H1 (cell line): Measurements from ENCODE around the gene KCNN4. TPM values are rescaled to one million over a fixed set of nuclear protein-coding genes. Genes with fewer than 3 reads are reported as not detected.
A peak's percentile ranks its signal among the peaks of the same experiment; 100 is the strongest.

Experiments
- CTCF ChIA-PET: fragments of 300-600 bp; sonication (Branson Sonifier 250); formaldehyde crosslinking; loops from one replicate; lab custom pipeline; 2021; ENCODE audit not compliant: partially characterized antibody; lab: Charles Lee
- POLR2A ChIA-PET: fragments of 300-600 bp; sonication (Branson Sonifier 250); formaldehyde crosslinking; loops from one replicate; lab custom pipeline; 2021; ENCODE audit warnings: inconsistent platforms; ENCODE audit not compliant: partially characterized antibody; lab: Charles Lee
- DNase-seq, 2 experiments: peaks; one replicate each; pipeline versions ENCODE4 v3.0.0 to v3.0.0-alpha.2; 2010 to 2022; ENCODE audit warnings: low spot score in 2 of 2, low read depth in 1 of 2, mixed read lengths in 1 of 2
- FAIRE-seq: peaks from 2 replicates; lab custom pipeline; 2011; peaks lifted over from hg19 to GRCh38; lab: Jason Lieb, UNC
- H2AFZ ChIP-seq: 2 replicates; pipeline ENCODE4 v1.8.1; 2012; ENCODE audit warnings: low read length, inconsistent platforms
- H2AK5ac ChIP-seq: 2 replicates; pipeline ENCODE4 v1.6.1; 2013; ENCODE audit warnings: low read depth, low read length
- H2BK120ac ChIP-seq: replicated peaks from 2 replicates; pipeline ENCODE3; 2013; ENCODE audit warnings: low read depth, low read length, inconsistent platforms
- H2BK12ac ChIP-seq: 2 replicates; pipeline ENCODE4 v1.6.1; 2013; ENCODE audit warnings: low read depth, low read length
- H2BK15ac ChIP-seq: 2 replicates; pipeline ENCODE4 v1.6.1; 2013; ENCODE audit warnings: low read length
- H2BK20ac ChIP-seq: 2 replicates; pipeline ENCODE4 v1.6.1; 2013; ENCODE audit warnings: low read length
- H2BK5ac ChIP-seq: 2 replicates; pipeline ENCODE4 v1.6.1; 2013; ENCODE audit warnings: low read depth, low read length
- H3K14ac ChIP-seq: 2 replicates; pipeline ENCODE4 v1.6.1; 2013; ENCODE audit warnings: inconsistent platforms; ENCODE audit not compliant: insufficient read length
- H3K18ac ChIP-seq: 2 replicates; pipeline ENCODE4 v1.6.1; 2013; ENCODE audit warnings: low read length; ENCODE audit errors: extremely low read depth
- H3K23ac ChIP-seq: 2 replicates; pipeline ENCODE4 v1.6.1; 2013; ENCODE audit warnings: inconsistent platforms; ENCODE audit not compliant: insufficient read length
- H3K23me2 ChIP-seq: 2 replicates; pipeline ENCODE4 v1.6.1; 2013; ENCODE audit warnings: low read depth, low read length
- H3K27ac ChIP-seq: 2 replicates; pipeline ENCODE4 v1.6.1; 2011; ENCODE audit warnings: low read depth, low read length, inconsistent platforms
- H3K27me3 ChIP-seq, 4 experiments: replicated peaks in 1 of 4; 1 replicate in 1 of 4; 2 replicates in 3 of 4; pipeline versions ENCODE4 v1.6.1 to v1.8.1; 2011 to 2013; ENCODE audit warnings: low read length in 3 of 4, mild to moderate bottlenecking in 3 of 4, inconsistent platforms in 2 of 4, mixed read lengths in 2 of 4, moderate library complexity in 1 of 4; ENCODE audit not compliant: control insufficient read depth in 3 of 4, insufficient read depth in 3 of 4; ENCODE audit errors: extremely low read depth in 1 of 4
- H3K36me3 ChIP-seq, 4 experiments: 2 replicates each; pipeline versions ENCODE4 v1.6.1 to v1.8.1; 2011 to 2013; ENCODE audit warnings: mild to moderate bottlenecking in 4 of 4, low read length in 3 of 4, moderate library complexity in 2 of 4, control low read depth in 1 of 4, inconsistent platforms in 1 of 4; ENCODE audit not compliant: insufficient read depth in 4 of 4, control insufficient read depth in 2 of 4
- H3K4ac ChIP-seq: replicated peaks from 2 replicates; pipeline ENCODE3; 2013; ENCODE audit warnings: low read length, low read depth, mixed read lengths, inconsistent platforms; ENCODE audit not compliant: insufficient read length
- H3K4me1 ChIP-seq, 4 experiments: replicated peaks in 1 of 4; 1 replicate in 1 of 4; 2 replicates in 3 of 4; pipeline versions ENCODE4 v1.6.1 to v1.8.1; 2011 to 2013; ENCODE audit warnings: low read length in 3 of 4, inconsistent platforms in 2 of 4, mixed read lengths in 1 of 4; ENCODE audit not compliant: insufficient read depth in 4 of 4, control insufficient read depth in 3 of 4
- H3K4me2 ChIP-seq, 2 experiments: 2 replicates each; pipeline versions ENCODE4 v1.6.1 to v1.8.1; 2011 to 2013; ENCODE audit warnings: low read depth in 2 of 2, low read length in 2 of 2, control low read depth in 1 of 2, inconsistent platforms in 1 of 2, mild to moderate bottlenecking in 1 of 2; ENCODE audit not compliant: insufficient read depth in 1 of 2
- H3K4me3 ChIP-seq, 4 experiments: fragments of 200-600, 300-600 bp in 1 of 4; sonication (generic), shearing (Covaris generic), sonication (Bioruptor Twin) in 1 of 4; 2 replicates each; pipeline versions ENCODE4 v1.5.1 to v1.8.1; 2011 to 2016; ENCODE audit warnings: low read length in 4 of 4, low read depth in 3 of 4, control low read depth in 2 of 4, inconsistent platforms in 2 of 4, mild to moderate bottlenecking in 2 of 4, mixed read lengths in 1 of 4, moderate library complexity in 1 of 4; ENCODE audit not compliant: insufficient read depth in 2 of 4; ENCODE audit errors: extremely low read depth in 1 of 4
- H3K56ac ChIP-seq: replicated peaks from 2 replicates; pipeline ENCODE3; 2013; ENCODE audit warnings: low read depth, mild to moderate bottlenecking, mixed read lengths, low read length, inconsistent platforms; ENCODE audit not compliant: insufficient read length
- H3K79me1 ChIP-seq: 2 replicates; pipeline ENCODE4 v1.6.1; 2013; ENCODE audit warnings: low read depth, low read length, control low read depth
- H3K79me2 ChIP-seq, 2 experiments: 2 replicates each; pipeline versions ENCODE4 v1.6.1 to v1.8.1; 2012 to 2013; ENCODE audit warnings: low read length in 2 of 2, mild to moderate bottlenecking in 2 of 2, inconsistent platforms in 1 of 2; ENCODE audit not compliant: insufficient read depth in 2 of 2, control insufficient read depth in 1 of 2
- H3K9ac ChIP-seq, 4 experiments: replicated peaks in 1 of 4; 1 replicate in 1 of 4; 2 replicates in 3 of 4; pipeline versions ENCODE4 v1.6.1 to v1.8.1; 2011 to 2013; ENCODE audit warnings: low read depth in 3 of 4, low read length in 3 of 4, control low read depth in 2 of 4, mild to moderate bottlenecking in 2 of 4, moderate library complexity in 2 of 4, inconsistent platforms in 1 of 4; ENCODE audit errors: extremely low read depth in 1 of 4
- H3K9me3 ChIP-seq, 2 experiments: 2 replicates each; pipeline versions ENCODE4 v1.6.1 to v1.8.1; 2012 to 2013; ENCODE audit warnings: mild to moderate bottlenecking in 2 of 2, moderate library complexity in 2 of 2, control low read depth in 1 of 2, inconsistent platforms in 1 of 2, low read depth in 1 of 2, low read length in 1 of 2, mixed read lengths in 1 of 2; ENCODE audit not compliant: insufficient read depth in 2 of 2
- H4K20me1 ChIP-seq, 2 experiments: replicated peaks in 1 of 2; 2 replicates each; pipeline versions ENCODE3 to v1.8.1; 2011 to 2013; ENCODE audit warnings: inconsistent platforms in 2 of 2, low read length in 2 of 2, mild to moderate bottlenecking in 1 of 2; ENCODE audit not compliant: insufficient read depth in 2 of 2, control insufficient read depth in 1 of 2
- H4K5ac ChIP-seq: 2 replicates; pipeline ENCODE4 v1.6.1; 2013; ENCODE audit warnings: low read length, low read depth, mixed read lengths, inconsistent platforms; ENCODE audit not compliant: insufficient read length
- H4K8ac ChIP-seq: 2 replicates; pipeline ENCODE4 v1.8.0; 2013; ENCODE audit warnings: mild to moderate bottlenecking, moderate library complexity, low read length, inconsistent platforms; ENCODE audit not compliant: insufficient read depth; ENCODE audit errors: extremely low read depth
- H4K91ac ChIP-seq: replicated peaks from 2 replicates; pipeline ENCODE3; 2013; ENCODE audit warnings: low read length, mixed read lengths, inconsistent platforms; ENCODE audit not compliant: insufficient read length
- BACH1 ChIP-seq: IDR thresholded peaks from 2 replicates; pipeline ENCODE4 v1.6.1; 2012; ENCODE audit warnings: low read length, improper control_type of control experiment
- POLR2AphosphoS5 ChIP-seq: IDR thresholded peaks from 2 replicates; pipeline ENCODE4 v1.6.1; 2011; ENCODE audit warnings: low read depth, low read length
- SIN3A ChIP-seq, 2 experiments: IDR thresholded peaks in 1 of 2; conservative IDR thresholded peaks in 1 of 2; 2 replicates each; pipeline ENCODE4 v1.6.1; 2011 to 2012; ENCODE audit warnings: low read length in 2 of 2, improper control_type of control experiment in 1 of 2, low read depth in 1 of 2, mild to moderate bottlenecking in 1 of 2
- TAF7 ChIP-seq: optimal IDR thresholded peaks from 2 replicates; pipeline ENCODE3; 2011; ENCODE audit warnings: low read depth, mild to moderate bottlenecking, inconsistent platforms, low read length, moderate library complexity, borderline replicate concordance
- ZNF274 ChIP-seq: IDR thresholded peaks from 2 replicates; pipeline ENCODE4 v1.7.0; 2012; ENCODE audit warnings: low read length, borderline replicate concordance; ENCODE audit errors: extremely low read depth
- WGBS, 2 experiments: shearing (Covaris generic) in 1 of 2; methylation state at CpG; one replicate each; pipeline versions ENCODE4 v1.1.6 to v1.1.7; 2013 to 2015; ENCODE audit warnings: low lambda C conversion rate in 2 of 2, mixed read lengths in 2 of 2, inconsistent platforms in 1 of 2, low coverage in 1 of 2, missing lambda C conversion rate in 1 of 2; ENCODE audit not compliant: insufficient replicate concordance in 2 of 2, insufficient coverage in 1 of 2, insufficient read length in 1 of 2; ENCODE audit errors: extremely low coverage in 1 of 2, missing lambda C conversion rate in 1 of 2; 5-methylcytosine and 5-hydroxymethylcytosine counted together
- polyA plus RNA-seq, 7 experiments: library from polyadenylated mRNA; depleted of rRNA in 3 of 7; stranded (reverse) in 5 of 7; unstranded in 2 of 7; fragments of >200 nt in 5 of 7; fragments of 200-250 nt in 2 of 7; gene quantifications; 1 replicate in 5 of 7; 2 replicates in 1 of 7; 4 replicates in 1 of 7; pipeline versions ENCODE4 v1.2.1 to v1.2.3, GENCODE V29; 2011 to 2013; ENCODE audit warnings: missing spikeins in 2 of 7, mixed read lengths in 2 of 7
- total RNA-seq: library from RNA; stranded (reverse); fragmentation: NEBNext Ultra II Directional; extraction: Animal tissue kit (Norgen Biotek cat#: 25700); gene quantifications from 2 replicates; pipeline ENCODE4 v1.2.1, GENCODE V29; 2021
- TF ChIP-seq, protein P1 (sequence below), 3 experiments: IDR thresholded peaks; 1 replicate in 2 of 3; 2 replicates in 1 of 3; pipeline versions ENCODE4 v1.5.1 to v1.6.1; 2011; ENCODE audit warnings: low read length in 3 of 3, mild to moderate bottlenecking in 3 of 3, inconsistent platforms in 2 of 3, low read depth in 1 of 3, moderate library complexity in 1 of 3; ENCODE audit not compliant: insufficient read depth in 1 of 3; ENCODE audit errors: control extremely low read depth in 1 of 3
- TF ChIP-seq, protein P2 (sequence below): IDR thresholded peaks from 2 replicates; pipeline ENCODE4 v1.6.1; 2012; ENCODE audit warnings: inconsistent platforms

Gene KCNN4
- total and polyA plus RNA-seq, 2 of the 8 experiments (the other 6 are each of a cell fraction or from before 2014, with no cell fraction given), result 0.78 to 1.5 TPM

DNA sequence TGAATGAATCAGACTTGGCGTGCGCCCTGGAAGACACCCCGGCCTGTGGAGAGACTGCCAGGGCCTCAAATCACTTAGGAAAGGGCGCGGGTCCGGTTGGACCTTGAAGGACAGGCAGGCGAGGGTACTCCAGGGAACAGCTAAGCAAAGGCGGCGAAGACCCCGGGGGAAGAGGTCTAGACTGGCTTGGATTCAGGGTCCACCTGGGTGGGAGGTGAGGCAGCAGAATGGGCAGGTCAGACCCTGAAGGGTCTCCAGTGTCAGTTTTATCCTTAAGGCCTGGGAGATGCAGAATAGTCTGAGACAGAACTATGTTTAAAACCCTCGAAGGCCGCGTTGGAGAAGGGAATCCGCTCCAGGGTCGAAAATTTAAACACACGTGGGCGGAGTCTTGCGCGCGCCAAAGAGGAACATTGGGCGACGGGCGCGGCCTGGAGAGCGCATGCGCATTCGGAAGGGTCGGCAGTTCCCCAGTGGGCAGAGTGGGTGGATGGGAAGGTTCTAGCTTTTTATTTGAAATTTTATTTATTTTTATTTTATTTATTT, 25.4 kb downstream of the KCNN4 start:
- no peak overlapping the region for H2BK20ac ChIP-seq
- H3K4me2 ChIP-seq, result peak overlapping the region; percentile 77 to 88
- H2AK5ac ChIP-seq, result peak overlapping the region; percentile 91; the same call in 1 of the 2 replicates
- H3K9ac ChIP-seq, result peak overlapping the region in 3 of 4 experiments; percentile 84 to 94 (median 88); a peak in 6 of 7 replicates
- 3% methylated on average over 28 of the region's 28 CpGs; no CpG with 5 or more reads in 1 of the 2 experiments for WGBS, 2 experiments
- peak in 1 of 2 experiments; percentile 78 for DNase-seq
- H2BK12ac ChIP-seq, result no peak overlapping the region
- ChIA-PET CTCF (interaction anchor here (9.0 to 30.4 kb wide), 2 partner anchors 11 to 24 kb away, joined by 64 to 703 read pairs; partner anchors contain the start of gene KCNN4), POLR2A (interaction anchor here (0.9 to 5.4 kb wide), 10 partner anchors 10 to 88 kb away, joined by 3 to 33 read pairs (median 4); no protein-coding TSS in a partner anchor)
- H4K20me1 ChIP-seq, result no peaks in the 10 kb centered on the region
- peak overlapping the region; percentile 99 for H3K18ac ChIP-seq
- H3K23ac ChIP-seq, result no peak overlapping the region
- peaks cover 3% of the 10 kb centered on the region; the same call in 1 of the 2 replicates for H3K79me1 ChIP-seq
- H3K36me3 ChIP-seq, result peaks cover 0 to 8% (median 4%) of the 10 kb centered on the region in 4 experiments; a peak in 3 of 8 replicates
- H4K5ac ChIP-seq, result peak overlapping the region; percentile 67
- no peaks in the 10 kb centered on the region for H3K27me3 ChIP-seq
- FAIRE-seq, result no peak
- peak overlapping the region; percentile 79 for H2BK120ac ChIP-seq
- H2BK15ac ChIP-seq, result peak overlapping the region; percentile 61; the same call in 1 of the 2 replicates
- H3K14ac ChIP-seq, result no peak overlapping the region
- H3K4me1 ChIP-seq, result no peaks in the 10 kb centered on the region; a peak in 1 of 7 replicates
- H3K27ac ChIP-seq, result peak overlapping the region; percentile 90
- H3K4me3 ChIP-seq, result peak overlapping the region; percentile 67 to 88 (median 76)
- peak overlapping the region; percentile 55 for H2BK5ac ChIP-seq
- peaks cover 4% of the 10 kb centered on the region; the same call in 1 of the 2 replicates for H3K23me2 ChIP-seq
- H3K79me2 ChIP-seq, result peaks cover 0 to 13% of the 10 kb centered on the region in 2 experiments; a peak in 1 of 4 replicates
- H2AFZ ChIP-seq, result peak overlapping the region; percentile 1; the same call in 1 of the 2 replicates
- no peaks in the 10 kb centered on the region for H3K9me3 ChIP-seq
- H4K91ac ChIP-seq, result peak overlapping the region; percentile 99
- peak overlapping the region; percentile 97 for H3K4ac ChIP-seq
- peak overlapping the region; percentile 85 for H3K56ac ChIP-seq
- H4K8ac ChIP-seq, result peak overlapping the region; percentile 91; the same call in 1 of the 2 replicates
- TF ChIP-seq TAF7, result no peak
- no peak for TF ChIP-seq BACH1
- TF ChIP-seq SIN3A (conservative IDR thresholded peaks at IDR 0.05 in 1 of 2, IDR thresholded peaks at IDR 0.05 in 1 of 2; ENCODE audit: low read depth in 1 of 2, low read length in 2 of 2), result peak in 1 of 2 experiments; percentile 19; a peak in 1 of 4 replicates
- TF ChIP-seq ZNF274, result no peak
- no peak; the same call in 1 of the 2 replicates for TF ChIP-seq POLR2AphosphoS5
- TF ChIP-seq, protein P1, sequence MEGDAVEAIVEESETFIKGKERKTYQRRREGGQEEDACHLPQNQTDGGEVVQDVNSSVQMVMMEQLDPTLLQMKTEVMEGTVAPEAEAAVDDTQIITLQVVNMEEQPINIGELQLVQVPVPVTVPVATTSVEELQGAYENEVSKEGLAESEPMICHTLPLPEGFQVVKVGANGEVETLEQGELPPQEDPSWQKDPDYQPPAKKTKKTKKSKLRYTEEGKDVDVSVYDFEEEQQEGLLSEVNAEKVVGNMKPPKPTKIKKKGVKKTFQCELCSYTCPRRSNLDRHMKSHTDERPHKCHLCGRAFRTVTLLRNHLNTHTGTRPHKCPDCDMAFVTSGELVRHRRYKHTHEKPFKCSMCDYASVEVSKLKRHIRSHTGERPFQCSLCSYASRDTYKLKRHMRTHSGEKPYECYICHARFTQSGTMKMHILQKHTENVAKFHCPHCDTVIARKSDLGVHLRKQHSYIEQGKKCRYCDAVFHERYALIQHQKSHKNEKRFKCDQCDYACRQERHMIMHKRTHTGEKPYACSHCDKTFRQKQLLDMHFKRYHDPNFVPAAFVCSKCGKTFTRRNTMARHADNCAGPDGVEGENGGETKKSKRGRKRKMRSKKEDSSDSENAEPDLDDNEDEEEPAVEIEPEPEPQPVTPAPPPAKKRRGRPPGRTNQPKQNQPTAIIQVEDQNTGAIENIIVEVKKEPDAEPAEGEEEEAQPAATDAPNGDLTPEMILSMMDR (IDR thresholded peaks at IDR 0.05; ENCODE audit: control extremely low read depth in 1 of 3, insufficient read depth in 1 of 3, low read depth in 1 of 3, low read length in 3 of 3), result no peak
- TF ChIP-seq, protein P2, sequence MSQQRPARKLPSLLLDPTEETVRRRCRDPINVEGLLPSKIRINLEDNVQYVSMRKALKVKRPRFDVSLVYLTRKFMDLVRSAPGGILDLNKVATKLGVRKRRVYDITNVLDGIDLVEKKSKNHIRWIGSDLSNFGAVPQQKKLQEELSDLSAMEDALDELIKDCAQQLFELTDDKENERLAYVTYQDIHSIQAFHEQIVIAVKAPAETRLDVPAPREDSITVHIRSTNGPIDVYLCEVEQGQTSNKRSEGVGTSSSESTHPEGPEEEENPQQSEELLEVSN, result peak; percentile 96
